GM20000 (cell line): ENCODE data around the gene SATB2.

Experiments used
- DNase-seq: peaks from one replicate; pipeline ENCODE4 v3.0.0; 2012; ENCODE audit warnings: low spot score
- CTCF ChIP-seq: IDR thresholded peaks from 2 replicates; pipeline ENCODE4 v1.5.1; 2012; ENCODE audit warnings: mild to moderate bottlenecking, control low read depth; ENCODE audit errors: extremely low read depth, missing control alignments

The SATB2 gene

GRCh38 chr2:199457147-199458008 lies at the start of gene SATB2:
Gene SATB2, minus strand, starts transcription at chr2:199457939. Its CDS starts 1,902 bp downstream, at chr2:199456037.
- DNase-seq, result peak; percentile 59
- TF ChIP-seq CTCF, result no peak

DNA sequence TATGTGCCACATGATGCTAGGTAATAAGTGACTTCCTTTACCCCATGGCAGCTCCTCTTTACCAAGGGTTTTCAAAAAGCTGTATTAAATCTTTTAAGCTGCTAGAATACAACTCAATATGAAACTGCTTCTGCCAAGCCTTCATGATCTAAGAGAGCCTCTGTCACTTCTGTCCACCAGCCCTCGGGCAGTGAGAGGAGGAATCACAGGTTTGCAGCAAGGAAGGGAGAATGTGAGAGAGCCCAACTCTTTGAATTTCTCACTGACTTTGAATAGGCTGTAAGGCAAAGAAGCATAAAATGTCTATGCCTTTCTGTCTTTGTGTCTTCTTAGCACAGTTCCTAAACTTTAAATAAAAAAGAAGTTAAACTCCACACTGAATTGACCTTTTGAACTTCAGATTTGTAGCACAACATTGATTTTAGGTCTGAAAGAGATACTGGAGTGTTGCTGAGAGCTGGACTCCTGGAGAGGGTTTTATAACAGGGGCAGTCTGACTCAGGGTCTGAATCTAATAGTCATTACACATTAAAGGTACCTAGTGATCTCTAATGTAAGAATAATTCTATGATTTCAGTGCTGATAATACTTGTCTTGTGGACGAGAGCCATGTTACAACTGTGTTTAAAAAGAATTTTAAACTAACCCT lies 48.1 kb upstream of the SATB2 start:
- TF ChIP-seq CTCF, result no peak
- no peak for DNase-seq

- no peak for TF ChIP-seq CTCF
- DNase-seq, result no peak
Measured at GRCh38 chr2:199503148-199503547, 45.4 kb upstream of the SATB2 start.

GRCh38 chr2:199499005-199499404 lies 41.3 kb upstream of the SATB2 start:
- DNase-seq, result no peak
- no peak for TF ChIP-seq CTCF

DNA sequence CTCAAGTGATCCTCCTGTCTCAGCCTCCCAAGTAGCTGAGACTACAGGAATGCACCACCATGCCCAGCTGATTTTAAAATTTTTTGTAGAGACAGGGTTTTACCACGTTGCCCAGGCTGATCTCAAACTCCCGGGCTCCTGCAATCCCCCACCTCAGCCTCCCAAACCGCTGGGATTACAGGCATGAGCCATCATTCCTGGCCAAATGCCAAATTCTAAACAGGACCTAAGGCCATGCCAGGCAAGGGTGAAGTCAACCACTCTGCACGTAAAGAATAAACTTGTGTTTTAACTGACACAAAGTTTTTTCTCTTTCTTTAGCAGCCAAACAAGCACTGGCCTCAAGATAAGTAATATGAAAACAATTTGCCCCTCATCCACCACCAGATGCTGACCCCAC lies 37.4 kb upstream of the SATB2 start:
- DNase-seq, result no peak
- no peak for TF ChIP-seq CTCF

DNA sequence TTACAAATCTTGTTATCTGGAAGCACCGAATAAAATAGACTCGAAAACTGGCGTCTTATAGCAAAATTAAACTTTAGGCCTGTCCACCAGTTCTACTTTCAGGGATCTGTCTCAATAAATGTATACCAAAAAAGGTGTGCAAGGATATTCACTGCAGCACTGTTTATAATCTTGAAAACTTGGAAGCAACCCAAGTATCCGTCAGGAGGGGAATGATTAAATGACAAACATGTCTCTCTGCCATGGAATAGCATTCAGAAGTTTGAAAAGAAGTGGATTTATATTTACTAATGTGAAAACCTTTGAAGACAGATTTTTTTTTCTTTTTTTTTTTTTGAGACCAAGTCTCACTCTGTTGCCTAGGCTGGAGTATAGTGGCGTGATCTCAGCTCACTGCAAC lies 32.3 kb upstream of the SATB2 start:
- no peak for TF ChIP-seq CTCF
- DNase-seq, result no peak

- peak; percentile 68 for DNase-seq
- TF ChIP-seq CTCF, result peak; percentile 59
Measured at GRCh38 chr2:199488772-199489400, 31.1 kb upstream of the SATB2 start.
